HL-60 (cell line): ENCODE data around the gene CTNNBIP1.

Source experiments
- CTCF ChIP-seq: IDR thresholded peaks from one replicate; pipeline ENCODE4 v1.5.1; 2011; ENCODE audit warnings: low read length, control low read depth, inconsistent platforms; ENCODE audit not compliant: insufficient read depth
- POLR2AphosphoS5 ChIP-seq: IDR thresholded peaks from 2 replicates; pipeline ENCODE4 v1.6.1; 2012; ENCODE audit warnings: low read depth
- REST ChIP-seq: IDR thresholded peaks from 2 replicates; pipeline ENCODE4 v1.6.1; 2012; ENCODE audit warnings: low read depth; ENCODE audit not compliant: insufficient replicate concordance

- TF ChIP-seq CTCF (no peak), POLR2AphosphoS5 (no peak), REST (no peak)
Observed at GRCh38 chr1:9906466-9906865, 3.6 kb downstream of the CTNNBIP1 start.
